ENCODE results near the gene PLD4.

PLD4 gene

GRCh38 chr14:104929268-104930230 is 4.9 kb downstream of the PLD4 start:
- DNase-seq, result no peak

GRCh38 chr14:104930526-104931303 is 6.0 kb downstream of the PLD4 start:
- DNase-seq, result no peak

- DNase-seq, result no peak
These were observed 6.7 kb downstream of the PLD4 start for GRCh38 chr14:104931304-104931770.

GRCh38 chr14:104931771-104932675 is 7.3 kb downstream of the PLD4 start:
- DNase-seq, result no peak

GRCh38 chr14:104932676-104933631 is 8.3 kb downstream of the PLD4 start:
- peak; percentile 73 for DNase-seq

GRCh38 chr14:104933746-104934733 is 9.4 kb downstream of the PLD4 start:
- no peak for DNase-seq

GRCh38 chr14:104935026-104935650 is 10.5 kb downstream of the PLD4 start:
- DNase-seq, result no peak

GRCh38 chr14:104935955-104936354 is 11.3 kb downstream of the PLD4 start:
- DNase-seq, result no peak

GRCh38 chr14:104936361-104937155 is 11.9 kb downstream of the PLD4 start:
- DNase-seq, result no peak

GRCh38 chr14:104937161-104937560 is 12.5 kb downstream of the PLD4 start:
- no peak for DNase-seq

- no peak for DNase-seq
These were observed 13.2 kb downstream of the PLD4 start for GRCh38 chr14:104937694-104938365.

GRCh38 chr14:104938436-104938835 is 13.8 kb downstream of the PLD4 start:
- DNase-seq, result no peak

GRCh38 chr14:104938960-104939359 is 14.3 kb downstream of the PLD4 start:
- DNase-seq, result no peak

GRCh38 chr14:104939666-104940410 is 15.2 kb downstream of the PLD4 start:
- no peak for DNase-seq

GRCh38 chr14:104940526-104941150 is 16.0 kb downstream of the PLD4 start:
- DNase-seq, result no peak

- DNase-seq, result no peak
These were observed 17.1 kb downstream of the PLD4 start for GRCh38 chr14:104941508-104942365.
